Measurements from ENCODE around the gene AAK1. TPM values are rescaled to one million over a fixed set of nuclear protein-coding genes. Genes with fewer than 3 reads are reported as not detected.

Gene AAK1
- total and polyA plus RNA-seq, 2 of the 13 experiments (the other 11 are each of a cell fraction or from before 2014, with no cell fraction given): 9.8 to 10.3 TPM

DNA sequence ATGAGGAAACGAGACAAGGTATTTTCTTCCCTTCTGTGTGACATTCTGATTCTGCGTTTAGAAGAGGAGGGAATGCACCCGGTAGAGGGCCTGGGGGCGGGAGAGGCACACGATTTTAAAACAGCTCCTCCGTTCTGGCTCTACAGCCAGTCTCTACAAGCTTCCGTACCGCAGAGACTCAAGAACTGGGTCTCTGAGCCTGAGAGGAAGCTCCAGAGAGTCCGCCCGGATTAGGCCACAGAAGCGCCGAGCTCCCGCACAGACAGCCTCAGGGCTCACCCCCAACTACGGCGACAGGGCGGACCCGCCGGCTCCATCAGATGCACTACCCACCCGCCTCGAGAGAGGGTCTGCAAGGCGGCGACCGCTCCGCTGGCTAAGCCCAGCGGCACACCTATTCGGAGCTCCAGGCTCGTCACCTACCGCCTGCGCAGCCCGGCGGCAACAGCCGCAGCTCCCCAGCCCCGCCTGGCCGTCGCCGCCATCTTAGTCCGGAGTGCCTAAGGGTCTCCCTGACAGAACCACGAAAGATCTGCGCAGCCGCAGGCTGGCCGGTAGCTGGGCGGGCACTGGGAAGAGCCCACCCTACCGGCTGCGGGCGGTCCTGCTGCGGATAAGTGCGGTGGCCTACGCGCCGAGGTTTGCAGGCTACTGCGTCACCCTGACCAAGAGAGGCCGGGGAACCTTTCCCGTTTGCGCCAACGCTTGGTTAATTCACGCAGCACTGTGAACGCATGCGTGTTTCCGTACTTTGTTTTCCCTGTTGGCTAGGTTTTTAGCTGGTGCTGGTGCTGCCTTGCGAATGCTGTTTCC, 206.4 kb downstream of the AAK1 start, which contains the start of gene NFU1 (continued):
- TF ChIP-seq, protein P1, sequence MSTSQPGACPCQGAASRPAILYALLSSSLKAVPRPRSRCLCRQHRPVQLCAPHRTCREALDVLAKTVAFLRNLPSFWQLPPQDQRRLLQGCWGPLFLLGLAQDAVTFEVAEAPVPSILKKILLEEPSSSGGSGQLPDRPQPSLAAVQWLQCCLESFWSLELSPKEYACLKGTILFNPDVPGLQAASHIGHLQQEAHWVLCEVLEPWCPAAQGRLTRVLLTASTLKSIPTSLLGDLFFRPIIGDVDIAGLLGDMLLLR (CRISPR knock-in tag; IDR thresholded peaks at IDR 0.05): no peak
- no peak for TF ChIP-seq POLR2AphosphoS2 (IDR thresholded peaks at IDR 0.05; ENCODE audit: low read depth, low read length)
- TF ChIP-seq ZNF282 (IDR thresholded peaks at IDR 0.05; ENCODE audit: partially characterized antibody): no peak
- no peak; the same call in none of the 2 replicates for TF ChIP-seq ZNF451 (CRISPR knock-in tag; IDR thresholded peaks at IDR 0.05)
- no peak for TF ChIP-seq REL (CRISPR knock-in tag; conservative IDR thresholded peaks at IDR 0.05)
- TF ChIP-seq ZNF605 (CRISPR knock-in tag; IDR thresholded peaks at IDR 0.05): peak; percentile 78
- TF ChIP-seq, protein P2, sequence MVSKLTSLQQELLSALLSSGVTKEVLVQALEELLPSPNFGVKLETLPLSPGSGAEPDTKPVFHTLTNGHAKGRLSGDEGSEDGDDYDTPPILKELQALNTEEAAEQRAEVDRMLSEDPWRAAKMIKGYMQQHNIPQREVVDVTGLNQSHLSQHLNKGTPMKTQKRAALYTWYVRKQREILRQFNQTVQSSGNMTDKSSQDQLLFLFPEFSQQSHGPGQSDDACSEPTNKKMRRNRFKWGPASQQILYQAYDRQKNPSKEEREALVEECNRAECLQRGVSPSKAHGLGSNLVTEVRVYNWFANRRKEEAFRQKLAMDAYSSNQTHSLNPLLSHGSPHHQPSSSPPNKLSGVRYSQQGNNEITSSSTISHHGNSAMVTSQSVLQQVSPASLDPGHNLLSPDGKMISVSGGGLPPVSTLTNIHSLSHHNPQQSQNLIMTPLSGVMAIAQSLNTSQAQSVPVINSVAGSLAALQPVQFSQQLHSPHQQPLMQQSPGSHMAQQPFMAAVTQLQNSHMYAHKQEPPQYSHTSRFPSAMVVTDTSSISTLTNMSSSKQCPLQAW (CRISPR knock-in tag; IDR thresholded peaks at IDR 0.05): peak; percentile 74
- TF ChIP-seq, protein P3, sequence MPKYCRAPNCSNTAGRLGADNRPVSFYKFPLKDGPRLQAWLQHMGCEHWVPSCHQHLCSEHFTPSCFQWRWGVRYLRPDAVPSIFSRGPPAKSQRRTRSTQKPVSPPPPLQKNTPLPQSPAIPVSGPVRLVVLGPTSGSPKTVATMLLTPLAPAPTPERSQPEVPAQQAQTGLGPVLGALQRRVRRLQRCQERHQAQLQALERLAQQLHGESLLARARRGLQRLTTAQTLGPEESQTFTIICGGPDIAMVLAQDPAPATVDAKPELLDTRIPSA (CRISPR knock-in tag; IDR thresholded peaks at IDR 0.05; ENCODE audit: borderline replicate concordance): peak; percentile 79; the same call in 1 of the 2 replicates
- no peak for TF ChIP-seq MAFG (CRISPR knock-in tag; IDR thresholded peaks at IDR 0.05)
- TF ChIP-seq TBX2 (CRISPR knock-in tag; IDR thresholded peaks at IDR 0.05; ENCODE audit: borderline replicate concordance): peak; percentile 86
- TF ChIP-seq, protein P4, sequence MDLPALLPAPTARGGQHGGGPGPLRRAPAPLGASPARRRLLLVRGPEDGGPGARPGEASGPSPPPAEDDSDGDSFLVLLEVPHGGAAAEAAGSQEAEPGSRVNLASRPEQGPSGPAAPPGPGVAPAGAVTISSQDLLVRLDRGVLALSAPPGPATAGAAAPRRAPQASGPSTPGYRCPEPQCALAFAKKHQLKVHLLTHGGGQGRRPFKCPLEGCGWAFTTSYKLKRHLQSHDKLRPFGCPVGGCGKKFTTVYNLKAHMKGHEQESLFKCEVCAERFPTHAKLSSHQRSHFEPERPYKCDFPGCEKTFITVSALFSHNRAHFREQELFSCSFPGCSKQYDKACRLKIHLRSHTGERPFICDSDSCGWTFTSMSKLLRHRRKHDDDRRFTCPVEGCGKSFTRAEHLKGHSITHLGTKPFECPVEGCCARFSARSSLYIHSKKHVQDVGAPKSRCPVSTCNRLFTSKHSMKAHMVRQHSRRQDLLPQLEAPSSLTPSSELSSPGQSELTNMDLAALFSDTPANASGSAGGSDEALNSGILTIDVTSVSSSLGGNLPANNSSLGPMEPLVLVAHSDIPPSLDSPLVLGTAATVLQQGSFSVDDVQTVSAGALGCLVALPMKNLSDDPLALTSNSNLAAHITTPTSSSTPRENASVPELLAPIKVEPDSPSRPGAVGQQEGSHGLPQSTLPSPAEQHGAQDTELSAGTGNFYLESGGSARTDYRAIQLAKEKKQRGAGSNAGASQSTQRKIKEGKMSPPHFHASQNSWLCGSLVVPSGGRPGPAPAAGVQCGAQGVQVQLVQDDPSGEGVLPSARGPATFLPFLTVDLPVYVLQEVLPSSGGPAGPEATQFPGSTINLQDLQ (CRISPR knock-in tag; IDR thresholded peaks at IDR 0.05): no peak
- no peak for TF ChIP-seq KLF11 (CRISPR knock-in tag; IDR thresholded peaks at IDR 0.05)
- TF ChIP-seq THYN1 (CRISPR knock-in tag; IDR thresholded peaks at IDR 0.05; ENCODE audit: borderline replicate concordance, low read depth): peak; percentile 85; the same call in 1 of the 2 replicates
- TF ChIP-seq KLF15 (CRISPR knock-in tag; IDR thresholded peaks at IDR 0.05; ENCODE audit: borderline replicate concordance): peak; percentile 91
- peak; percentile 86 for TF ChIP-seq SNAI1 (CRISPR knock-in tag; IDR thresholded peaks at IDR 0.05; ENCODE audit: borderline replicate concordance)
- no peak for TF ChIP-seq TEAD3 (CRISPR knock-in tag; optimal IDR thresholded peaks at IDR 0.05; ENCODE audit: borderline replicate concordance)
- TF ChIP-seq, protein P5, sequence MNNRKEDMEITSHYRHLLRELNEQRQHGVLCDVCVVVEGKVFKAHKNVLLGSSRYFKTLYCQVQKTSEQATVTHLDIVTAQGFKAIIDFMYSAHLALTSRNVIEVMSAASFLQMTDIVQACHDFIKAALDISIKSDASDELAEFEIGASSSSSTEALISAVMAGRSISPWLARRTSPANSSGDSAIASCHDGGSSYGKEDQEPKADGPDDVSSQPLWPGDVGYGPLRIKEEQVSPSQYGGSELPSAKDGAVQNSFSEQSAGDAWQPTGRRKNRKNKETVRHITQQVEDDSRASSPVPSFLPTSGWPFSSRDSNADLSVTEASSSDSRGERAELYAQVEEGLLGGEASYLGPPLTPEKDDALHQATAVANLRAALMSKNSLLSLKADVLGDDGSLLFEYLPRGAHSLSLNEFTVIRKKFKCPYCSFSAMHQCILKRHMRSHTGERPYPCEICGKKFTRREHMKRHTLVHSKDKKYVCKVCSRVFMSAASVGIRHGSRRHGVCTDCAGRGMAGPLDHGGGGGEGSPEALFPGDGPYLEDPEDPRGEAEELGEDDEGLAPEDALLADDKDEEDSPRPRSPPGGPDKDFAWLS (CRISPR knock-in tag; IDR thresholded peaks at IDR 0.05; ENCODE audit: borderline replicate concordance): no peak
- peak; percentile 99 for TF ChIP-seq NAIF1 (CRISPR knock-in tag; IDR thresholded peaks at IDR 0.05; ENCODE audit: borderline replicate concordance)
- no peak; the same call in 1 of the 2 replicates for TF ChIP-seq CENPT (CRISPR knock-in tag; IDR thresholded peaks at IDR 0.05; ENCODE audit: low read depth)
- TF ChIP-seq ZNF263 (CRISPR knock-in tag; IDR thresholded peaks at IDR 0.05): no peak
- peak; percentile 46 for TF ChIP-seq HCFC1 (IDR thresholded peaks at IDR 0.05; ENCODE audit: low read depth, low read length)
